ENCODE results near the gene IZUMO4.

Gene IZUMO4

GRCh38 chr19:2135474-2136402, 39.0 kb downstream of the IZUMO4 start:
- Histone ChIP-seq H3K9me3 (ENCODE audit: low read length) (no peaks in the 10 kb centered on the region), H3K4me1 (ENCODE audit: insufficient read depth, low read length) (no peaks in the 10 kb centered on the region), H3K27me3 (ENCODE audit: insufficient read depth, low read length) (no peaks in the 10 kb centered on the region), H2AFZ (ENCODE audit: low read depth, low read length) (no peak overlapping the region), H3K36me3 (ENCODE audit: insufficient read depth, low read length) (peaks cover 68% of the 10 kb centered on the region), H3K4me3 (ENCODE audit: low read length) (no peak overlapping the region)

DNA sequence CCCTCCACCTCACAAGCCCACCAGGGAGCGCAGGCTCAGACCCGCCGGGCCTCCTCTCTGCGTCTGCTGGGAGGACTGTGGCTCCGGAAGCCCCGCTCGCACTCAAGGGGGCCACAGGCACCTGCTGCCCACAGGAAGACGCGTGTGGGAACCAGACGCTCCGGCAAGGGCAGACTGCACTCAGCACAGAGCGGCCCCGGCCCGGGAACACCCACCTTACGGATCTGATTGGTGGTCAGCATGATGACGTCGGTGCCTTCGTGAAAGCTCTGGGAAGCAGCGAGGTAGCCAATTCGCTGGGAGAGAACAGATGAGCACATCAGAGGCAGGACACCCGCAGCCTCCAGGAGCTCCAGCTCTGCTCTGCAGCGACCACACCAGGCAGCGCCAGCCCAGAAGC, 40.1 kb downstream of the IZUMO4 start:
- Histone ChIP-seq H3K9me3 (ENCODE audit: low read length) (no peaks in the 10 kb centered on the region), H3K4me1 (ENCODE audit: insufficient read depth, low read length) (no peaks in the 10 kb centered on the region), H3K27me3 (ENCODE audit: insufficient read depth, low read length) (no peaks in the 10 kb centered on the region), H2AFZ (ENCODE audit: low read depth, low read length) (no peak overlapping the region), H3K4me3 (ENCODE audit: low read length) (no peak overlapping the region), H3K36me3 (ENCODE audit: insufficient read depth, low read length) (peaks cover 58% of the 10 kb centered on the region)

DNA sequence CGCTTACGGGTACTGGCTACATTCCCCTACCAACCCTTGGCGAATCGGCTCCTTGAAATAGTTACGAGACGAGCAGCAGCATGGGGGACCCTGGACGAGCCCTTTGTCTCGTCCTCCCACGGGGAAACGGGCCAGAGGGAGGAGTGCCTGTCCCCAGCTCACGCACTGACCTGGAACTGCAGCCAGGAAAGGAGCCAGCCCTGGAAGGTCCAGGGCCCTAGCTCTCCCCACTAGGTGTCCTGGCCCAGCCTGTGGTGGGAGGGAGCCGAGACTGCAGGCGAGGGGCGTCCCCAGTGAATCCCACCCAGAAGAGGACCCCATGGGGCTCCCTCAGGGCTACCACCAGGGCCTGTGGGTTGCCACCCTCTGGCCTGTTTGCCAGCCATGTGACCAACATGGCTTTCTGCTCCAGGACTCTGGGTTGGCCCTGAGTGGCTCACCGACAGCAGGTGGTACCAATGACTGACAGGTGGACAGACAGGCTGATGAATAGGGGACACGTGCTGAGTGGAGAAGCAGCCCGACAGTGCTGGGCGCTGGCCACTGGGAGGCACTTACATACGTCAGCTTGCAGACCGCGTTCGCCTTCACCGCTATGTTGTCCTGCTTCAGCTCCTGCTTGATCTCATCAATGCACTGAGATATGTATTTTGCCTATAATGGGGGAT, 41.5 kb downstream of the IZUMO4 start:
- H2AFZ ChIP-seq (ENCODE audit: low read depth, low read length): no peak overlapping the region
- no peaks in the 10 kb centered on the region for H3K4me1 ChIP-seq (ENCODE audit: insufficient read depth, low read length)
- H3K9me3 ChIP-seq (ENCODE audit: low read length): no peaks in the 10 kb centered on the region
- no peaks in the 10 kb centered on the region for H3K27me3 ChIP-seq (ENCODE audit: insufficient read depth, low read length)
- no peak overlapping the region for H3K4me3 ChIP-seq (ENCODE audit: low read length)
- peaks cover 44% of the 10 kb centered on the region for H3K36me3 ChIP-seq (ENCODE audit: insufficient read depth, low read length)

DNA sequence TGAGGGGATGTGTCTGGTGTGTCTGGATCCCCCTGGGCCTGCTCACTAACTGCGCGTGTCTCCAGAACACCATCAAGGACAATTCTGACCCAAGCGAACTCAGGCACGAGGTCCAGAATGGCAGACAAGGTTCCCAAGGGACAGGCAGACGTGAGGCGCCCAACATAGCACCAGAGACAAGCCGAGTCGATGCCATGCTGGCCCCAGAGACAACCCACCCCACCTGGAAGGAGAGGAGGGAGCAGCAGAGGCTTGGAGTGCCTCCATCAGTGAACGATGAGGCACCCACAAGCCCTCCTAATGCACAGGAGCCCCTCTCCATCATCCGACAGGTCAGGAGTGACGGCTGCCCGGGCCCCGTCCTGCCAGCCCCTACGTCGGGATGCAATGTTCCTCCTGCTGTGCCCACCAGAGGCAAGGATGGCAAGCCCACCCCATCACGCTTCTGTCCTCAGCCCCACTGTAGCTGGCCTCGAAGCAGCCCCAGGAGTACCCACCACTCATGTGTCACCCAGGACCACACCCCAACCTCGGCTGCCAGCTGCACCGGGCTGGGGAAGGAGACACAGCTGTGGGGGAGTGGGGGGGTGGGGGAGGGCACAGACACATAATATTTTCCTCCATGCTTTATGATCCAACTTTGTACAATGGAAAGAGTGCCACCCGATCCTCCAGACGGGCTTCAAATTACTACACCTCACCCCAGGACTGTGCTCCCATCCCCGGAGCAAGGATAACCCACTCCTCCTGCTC, 42.8 kb downstream of the IZUMO4 start:
- Histone ChIP-seq H3K4me3 (ENCODE audit: low read length) (no peak overlapping the region), H3K27me3 (ENCODE audit: insufficient read depth, low read length) (no peaks in the 10 kb centered on the region), H3K9me3 (ENCODE audit: low read length) (no peaks in the 10 kb centered on the region), H3K4me1 (ENCODE audit: insufficient read depth, low read length) (no peaks in the 10 kb centered on the region), H3K36me3 (ENCODE audit: insufficient read depth, low read length) (peaks cover 40% of the 10 kb centered on the region), H2AFZ (ENCODE audit: low read depth, low read length) (no peak overlapping the region)

DNA sequence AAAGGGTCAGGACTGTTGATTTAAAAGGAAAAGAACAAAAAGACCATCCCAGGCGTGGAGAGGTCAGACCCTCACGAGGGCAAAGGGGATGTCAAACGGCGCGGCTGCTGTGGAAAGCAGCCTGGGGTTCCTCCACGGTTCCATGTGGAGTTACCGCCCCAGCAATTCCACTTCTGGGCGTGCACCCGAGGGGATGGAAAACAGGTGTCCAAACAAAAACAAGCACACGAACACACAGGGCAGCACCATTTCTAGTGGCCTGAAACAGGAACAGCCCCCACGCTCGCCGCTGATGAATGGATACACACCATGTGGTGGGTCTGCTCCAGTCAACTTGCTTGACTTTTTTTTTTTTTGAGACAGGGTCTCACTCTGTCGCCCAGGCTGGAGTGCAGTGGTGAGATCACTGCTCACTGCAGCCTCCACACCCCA, 43.4 kb downstream of the IZUMO4 start:
- no peak overlapping the region for H3K4me3 ChIP-seq (ENCODE audit: low read length)
- peaks cover 45% of the 10 kb centered on the region for H3K36me3 ChIP-seq (ENCODE audit: insufficient read depth, low read length)

GRCh38 chr19:2142173-2142829, 45.6 kb downstream of the IZUMO4 start:
- Histone ChIP-seq H3K4me3 (ENCODE audit: low read length) (no peak overlapping the region), H2AFZ (ENCODE audit: low read depth, low read length) (no peak overlapping the region), H3K9me3 (ENCODE audit: low read length) (no peaks in the 10 kb centered on the region), H3K36me3 (ENCODE audit: insufficient read depth, low read length) (peaks cover 37% of the 10 kb centered on the region), H3K4me1 (ENCODE audit: insufficient read depth, low read length) (peaks cover 9% of the 10 kb centered on the region), H3K27me3 (ENCODE audit: insufficient read depth, low read length) (no peaks in the 10 kb centered on the region)

More for the DNA sequence above, 43.4 kb downstream of the IZUMO4 start:
- H3K27me3 ChIP-seq (ENCODE audit: insufficient read depth, low read length): no peaks in the 10 kb centered on the region
- no peaks in the 10 kb centered on the region for H3K4me1 ChIP-seq (ENCODE audit: insufficient read depth, low read length)
- H2AFZ ChIP-seq (ENCODE audit: low read depth, low read length): no peak overlapping the region
- H3K9me3 ChIP-seq (ENCODE audit: low read length): no peaks in the 10 kb centered on the region

- Histone ChIP-seq H3K9me3 (ENCODE audit: low read length) (no peaks in the 10 kb centered on the region), H3K4me3 (ENCODE audit: low read length) (no peak overlapping the region), H3K36me3 (ENCODE audit: insufficient read depth, low read length) (peaks cover 29% of the 10 kb centered on the region), H3K27me3 (ENCODE audit: insufficient read depth, low read length) (no peaks in the 10 kb centered on the region), H2AFZ (ENCODE audit: low read depth, low read length) (no peak overlapping the region), H3K4me1 (ENCODE audit: insufficient read depth, low read length) (peaks cover 17% of the 10 kb centered on the region)
These were observed 47.5 kb downstream of the IZUMO4 start for GRCh38 chr19:2144190-2144589.

DNA sequence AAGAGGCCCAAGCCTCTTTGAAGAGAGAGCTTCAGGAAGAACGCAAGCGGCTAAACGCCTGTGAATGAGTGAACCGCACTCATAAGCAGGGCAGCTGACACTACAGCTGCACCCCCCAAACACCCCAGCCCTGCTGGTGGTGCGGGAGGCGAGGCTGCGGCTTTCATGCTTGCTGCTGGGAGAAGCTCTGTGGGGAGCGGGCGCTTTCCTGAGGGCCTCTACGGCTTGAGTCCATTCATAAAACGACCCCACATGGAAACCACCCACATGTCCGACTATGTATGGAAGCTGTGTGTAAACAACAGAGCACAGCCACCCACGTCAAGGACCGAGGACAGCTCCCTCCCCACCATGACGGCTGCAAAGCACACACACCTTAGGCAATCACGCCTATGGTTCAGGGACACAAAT, 49.1 kb downstream of the IZUMO4 start:
- Histone ChIP-seq H3K4me3 (ENCODE audit: low read length) (no peak overlapping the region), H3K9me3 (ENCODE audit: low read length) (no peaks in the 10 kb centered on the region), H3K4me1 (ENCODE audit: insufficient read depth, low read length) (peaks cover 29% of the 10 kb centered on the region), H3K36me3 (ENCODE audit: insufficient read depth, low read length) (peaks cover 23% of the 10 kb centered on the region), H3K27me3 (ENCODE audit: insufficient read depth, low read length) (no peaks in the 10 kb centered on the region), H2AFZ (ENCODE audit: low read depth, low read length) (no peak overlapping the region)

DNA sequence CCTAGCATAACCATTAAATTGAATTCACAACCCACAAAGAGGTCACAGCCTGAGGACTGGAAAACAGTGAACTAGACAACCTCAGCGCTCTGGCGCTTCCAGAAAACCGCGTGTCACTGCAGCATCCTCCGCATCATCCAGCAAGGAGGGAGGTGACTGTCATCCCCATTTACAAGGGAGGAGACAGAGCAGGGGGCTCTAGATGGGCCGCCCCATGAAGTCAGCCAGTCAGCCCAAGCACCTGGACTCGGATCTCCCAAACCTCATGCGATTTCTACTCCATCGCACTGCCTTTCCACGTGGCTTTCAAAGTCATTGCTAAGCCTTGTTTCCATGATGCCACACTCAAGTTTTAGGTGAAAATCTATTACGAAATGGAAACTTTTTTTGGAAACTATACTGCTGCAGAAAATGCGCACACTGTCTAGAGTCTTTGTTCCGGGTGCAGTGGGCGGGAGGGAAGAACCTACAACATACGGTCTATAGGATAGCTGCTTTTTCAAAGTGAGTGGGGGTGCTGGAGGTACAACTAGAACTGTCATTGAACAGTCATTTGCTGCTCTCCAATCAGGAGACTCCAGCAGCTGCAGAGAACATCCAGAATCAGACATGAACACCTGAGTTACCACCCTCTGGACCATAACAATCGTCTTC, 51.9 kb downstream of the IZUMO4 start:
- Histone ChIP-seq H3K9me3 (ENCODE audit: low read length) (no peaks in the 10 kb centered on the region), H3K36me3 (ENCODE audit: insufficient read depth, low read length) (peaks cover 23% of the 10 kb centered on the region), H3K4me1 (ENCODE audit: insufficient read depth, low read length) (peaks cover 34% of the 10 kb centered on the region), H3K4me3 (ENCODE audit: low read length) (no peak overlapping the region), H3K27me3 (ENCODE audit: insufficient read depth, low read length) (no peaks in the 10 kb centered on the region), H2AFZ (ENCODE audit: low read depth, low read length) (no peak overlapping the region)
